ENCODE results near the gene GRPR. TPM values are rescaled to one million over a fixed set of nuclear protein-coding genes. Genes with fewer than 3 reads are reported as not detected.

Gene GRPR
- total and polyA plus RNA-seq, 2 experiments from 2014 or later: 0.21 to 0.69 TPM

- Histone ChIP-seq H3K4me3 (no peak overlapping the region), H3K4me1 (ENCODE audit: low read depth) (no peaks in the 10 kb centered on the region), H3K27ac (no peak overlapping the region)
Observed at GRCh38 chrX:16188687-16189086, 65.3 kb downstream of the GRPR start.

GRCh38 chrX:16191605-16192004 lies 68.2 kb downstream of the GRPR start:
- H3K9me3 ChIP-seq (ENCODE audit: low read depth): no peaks in the 10 kb centered on the region
- no peaks in the 10 kb centered on the region for H3K36me3 ChIP-seq
- no peak for DNase-seq (ENCODE audit: low read depth in 1 of 2, low spot score in 1 of 2)
- no peaks in the 10 kb centered on the region for H3K27me3 ChIP-seq
- no peak for TF ChIP-seq CTCF (IDR thresholded peaks at IDR 0.05; ENCODE audit: low read depth, low read length)
- no peak overlapping the region for H3K27ac ChIP-seq
- no peak overlapping the region for H3K4me3 ChIP-seq
- H3K4me1 ChIP-seq (ENCODE audit: low read depth): no peaks in the 10 kb centered on the region

More at GRCh38 chrX:16188687-16189086, 65.3 kb downstream of the GRPR start:
- no peaks in the 10 kb centered on the region for H3K9me3 ChIP-seq (ENCODE audit: low read depth)
- H3K36me3 ChIP-seq: no peaks in the 10 kb centered on the region
- no peak for DNase-seq (ENCODE audit: low read depth in 1 of 2, low spot score in 1 of 2)
- no peak for TF ChIP-seq CTCF (IDR thresholded peaks at IDR 0.05; ENCODE audit: low read depth, low read length)
- no peaks in the 10 kb centered on the region for H3K27me3 ChIP-seq

DNA sequence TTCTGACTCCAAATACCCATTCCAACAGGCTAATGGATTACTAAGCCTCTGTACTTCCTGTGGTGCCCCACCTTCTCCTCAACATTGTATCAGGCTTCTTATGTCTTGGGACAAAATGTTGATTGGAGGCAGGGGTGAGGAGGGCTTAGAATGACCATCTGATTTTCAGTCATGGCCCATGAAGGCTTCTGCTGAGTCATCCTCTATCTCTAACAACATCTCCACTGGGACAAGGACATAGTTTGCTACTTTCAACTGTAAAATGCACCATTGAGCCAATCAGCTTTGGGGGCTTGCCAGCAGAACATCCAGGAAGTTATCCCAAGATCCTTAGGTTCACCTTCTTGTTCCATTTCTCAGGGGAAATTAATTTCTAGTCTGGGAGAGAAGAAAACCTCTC lies 73.5 kb downstream of the GRPR start:
- Histone ChIP-seq H3K4me1 (ENCODE audit: low read depth) (no peaks in the 10 kb centered on the region), H3K4me3 (no peak overlapping the region), H3K36me3 (no peaks in the 10 kb centered on the region), H3K27me3 (no peaks in the 10 kb centered on the region), H3K27ac (no peak overlapping the region), H3K9me3 (ENCODE audit: low read depth) (no peaks in the 10 kb centered on the region)
- TF ChIP-seq CTCF (IDR thresholded peaks at IDR 0.05; ENCODE audit: low read depth, low read length): no peak
- no peak for DNase-seq (ENCODE audit: low read depth in 1 of 2, low spot score in 1 of 2)

DNA sequence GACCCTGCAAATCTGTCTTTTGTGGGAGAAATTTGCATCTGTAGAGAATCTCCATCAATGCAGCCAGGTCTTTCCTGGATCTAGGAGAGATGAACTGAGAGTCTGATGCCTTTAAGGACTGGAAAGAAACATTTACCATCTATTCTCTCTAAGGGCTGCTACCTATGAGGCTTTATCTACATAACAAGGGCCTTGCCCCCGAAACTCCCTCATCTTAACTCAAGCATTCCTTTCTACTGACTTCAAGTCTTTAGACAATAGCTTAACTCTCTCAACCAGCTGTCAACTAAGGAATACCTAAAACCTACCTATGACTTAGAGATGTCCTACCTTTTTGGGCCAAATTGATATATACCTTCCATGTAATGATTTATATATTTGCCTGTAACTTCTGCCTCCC lies 76.0 kb downstream of the GRPR start:
- DNase-seq (ENCODE audit: low read depth in 1 of 2, low spot score in 1 of 2): no peak
- Histone ChIP-seq H3K36me3 (no peaks in the 10 kb centered on the region), H3K9me3 (ENCODE audit: low read depth) (no peaks in the 10 kb centered on the region), H3K27ac (no peak overlapping the region), H3K4me1 (ENCODE audit: low read depth) (no peaks in the 10 kb centered on the region), H3K4me3 (no peak overlapping the region), H3K27me3 (no peaks in the 10 kb centered on the region)
- TF ChIP-seq CTCF (IDR thresholded peaks at IDR 0.05; ENCODE audit: low read depth, low read length): no peak

GRCh38 chrX:16202943-16203342 lies 79.6 kb downstream of the GRPR start:
- Histone ChIP-seq H3K9me3 (ENCODE audit: low read depth) (no peaks in the 10 kb centered on the region), H3K4me3 (no peak overlapping the region), H3K27ac (no peak overlapping the region)

More at GRCh38 chrX:16202943-16203342, 79.6 kb downstream of the GRPR start:
- no peaks in the 10 kb centered on the region for H3K27me3 ChIP-seq
- no peak for TF ChIP-seq CTCF (IDR thresholded peaks at IDR 0.05; ENCODE audit: low read depth, low read length)
- no peaks in the 10 kb centered on the region for H3K4me1 ChIP-seq (ENCODE audit: low read depth)
- DNase-seq (ENCODE audit: low read depth in 1 of 2, low spot score in 1 of 2): no peak
- no peaks in the 10 kb centered on the region for H3K36me3 ChIP-seq

Other genes starting within 250 kb of the GRPR start
- 0.11 TPM in 1 of 2 replicates, not detected in the other for gene MAGEB17, start 43.9 kb downstream of the GRPR start, total RNA-seq
- 0.22 TPM in 1 of 2 replicates, not detected in the other for gene MAGEB17, start 43.9 kb downstream of the GRPR start, polyA plus RNA-seq